Measurements from ENCODE around the gene HACD3.
"Not testable (repeated sequence)": the region's sequence is repeated elsewhere in the genome, so short reads cannot be mapped to it uniquely, and the experiment has no call there.

Gene HACD3

GRCh38 chr15:65549288-65549687 is 19.0 kb downstream of the HACD3 start:
- not testable (repeated sequence) for DNase-seq (ENCODE audit: low read depth)

- no peak for DNase-seq (ENCODE audit: low read depth)
Observed at GRCh38 chr15:65550681-65551098, 20.4 kb downstream of the HACD3 start.

GRCh38 chr15:65551183-65551582 is 20.9 kb downstream of the HACD3 start:
- DNase-seq (ENCODE audit: low read depth): no peak

GRCh38 chr15:65552851-65553250 is 22.6 kb downstream of the HACD3 start:
- not testable (repeated sequence) for DNase-seq (ENCODE audit: low read depth)

DNA sequence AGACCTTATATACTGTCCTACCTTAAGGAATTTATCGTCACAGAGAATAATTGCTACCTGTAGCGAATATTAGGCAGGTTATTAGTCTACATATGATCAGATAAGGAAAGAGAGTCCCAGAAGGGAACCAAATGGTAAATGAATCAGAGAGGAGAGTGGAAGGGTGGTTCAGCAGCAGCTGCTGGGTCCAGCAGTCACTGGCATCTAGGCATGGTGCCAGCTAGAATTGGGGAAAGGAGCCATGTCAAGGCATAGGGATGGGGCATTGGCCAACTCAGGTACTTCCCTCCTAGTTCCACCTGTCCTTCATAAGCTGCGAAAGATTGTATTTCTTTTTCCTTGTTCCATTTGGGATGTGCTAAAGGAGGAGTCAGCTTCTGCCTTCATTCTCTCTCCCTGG is 23.4 kb downstream of the HACD3 start:
- DNase-seq (ENCODE audit: low read depth): no peak

DNA sequence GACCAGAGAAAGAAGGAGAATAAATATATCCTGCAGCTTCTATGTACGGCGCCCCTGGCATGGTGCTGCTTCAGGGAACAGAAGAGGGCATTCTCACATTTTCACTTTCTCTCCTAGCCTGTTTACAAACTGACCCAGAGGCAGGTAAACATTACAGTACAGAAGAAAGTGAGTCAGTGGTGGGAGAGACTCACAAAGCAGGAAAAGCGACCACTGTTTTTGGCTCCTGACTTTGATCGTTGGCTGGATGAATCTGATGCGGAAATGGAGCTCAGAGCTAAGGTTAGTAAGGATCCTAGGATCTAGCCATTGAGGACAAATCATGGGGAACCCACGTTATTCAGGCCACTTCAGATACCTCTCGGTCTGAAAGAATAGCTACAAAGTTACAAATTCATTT is 26.4 kb downstream of the HACD3 start:
- DNase-seq (ENCODE audit: low read depth): no peak

GRCh38 chr15:65558336-65558735 is 28.1 kb downstream of the HACD3 start:
- DNase-seq (ENCODE audit: low read depth): no peak

GRCh38 chr15:65558997-65559760 is 28.9 kb downstream of the HACD3 start:
- no peak for DNase-seq (ENCODE audit: low read depth)

DNA sequence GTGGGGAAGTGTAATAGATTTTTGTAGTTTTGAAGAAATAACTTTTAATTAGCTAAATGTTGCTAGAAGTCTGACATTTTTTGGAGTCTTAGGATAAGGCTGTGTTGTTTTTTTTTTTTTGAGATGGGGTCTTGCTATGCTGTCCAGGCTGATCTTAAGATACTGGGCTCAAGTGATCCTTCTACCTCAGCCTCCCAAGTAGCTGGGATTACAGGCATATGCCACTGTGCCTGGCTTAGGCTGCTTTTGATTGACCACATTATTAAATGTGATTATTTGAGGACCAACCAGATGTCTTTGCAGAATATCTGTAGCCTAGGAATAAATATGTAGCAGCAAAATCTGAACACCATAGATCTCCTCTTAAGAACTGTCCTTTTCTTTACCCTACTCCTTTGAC is 29.7 kb downstream of the HACD3 start:
- no peak for DNase-seq (ENCODE audit: low read depth)

DNA sequence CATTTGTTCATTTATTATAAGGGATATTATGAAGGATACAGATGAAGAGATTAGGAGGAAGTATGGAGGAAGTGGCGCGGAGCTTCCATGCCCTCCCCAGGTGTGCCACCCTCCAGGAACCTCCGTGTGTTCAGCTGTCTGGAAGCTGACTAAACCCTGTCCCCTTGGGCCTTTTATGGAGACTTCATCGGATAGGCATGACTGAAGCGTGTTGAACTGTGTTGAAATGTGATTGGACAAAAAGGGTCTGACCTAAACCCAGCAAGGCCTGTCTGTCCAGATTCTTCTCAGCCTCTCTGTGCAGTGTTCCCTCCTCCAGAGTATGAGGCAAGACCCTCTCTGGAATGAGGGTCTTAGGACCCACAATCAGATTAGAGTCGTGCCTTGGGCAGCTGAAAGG is 31.7 kb downstream of the HACD3 start:
- no peak for DNase-seq (ENCODE audit: low read depth)

DNA sequence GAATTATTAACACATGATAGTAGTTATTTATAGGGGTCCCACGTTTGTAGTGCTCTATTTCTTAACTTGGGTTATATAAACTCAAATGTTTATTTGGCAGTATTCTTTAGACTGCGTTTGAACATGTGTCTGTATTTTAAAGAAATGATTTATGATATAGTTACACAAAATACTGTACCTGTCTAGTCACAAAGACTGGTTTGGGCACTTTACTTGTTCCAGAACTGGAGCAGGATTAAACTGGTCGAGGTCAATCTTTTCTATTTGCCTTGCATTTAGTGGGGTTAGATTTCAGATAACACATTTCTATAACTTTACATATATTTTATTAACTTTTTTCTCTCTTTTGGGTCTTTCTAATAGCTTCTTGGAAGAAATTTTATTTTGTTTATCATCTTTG is 39.5 kb downstream of the HACD3 start:
- no peak for DNase-seq (ENCODE audit: low read depth)

- no peak for DNase-seq (ENCODE audit: low read depth)
Observed at GRCh38 chr15:65571971-65572370, 41.7 kb downstream of the HACD3 start.

DNA sequence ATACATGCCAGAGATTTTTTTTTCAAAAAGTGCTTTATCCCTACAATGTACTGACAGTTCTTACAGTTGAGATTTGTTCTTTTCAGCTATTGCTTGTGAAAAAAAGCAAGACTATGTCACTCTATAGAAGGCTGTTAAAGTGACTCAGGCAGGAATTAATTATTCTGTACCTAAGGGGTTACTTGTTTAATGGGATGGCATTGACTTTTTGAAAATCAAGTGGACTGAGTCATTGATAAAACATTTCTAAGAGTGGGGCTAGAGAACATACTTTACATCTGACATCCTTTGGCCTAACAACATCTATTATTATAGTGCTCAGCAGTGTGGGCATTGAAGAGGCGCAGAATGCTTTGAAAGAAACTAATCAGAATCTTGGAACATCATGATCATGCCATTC is 46.4 kb downstream of the HACD3 start:
- DNase-seq (ENCODE audit: low read depth): no peak

GRCh38 chr15:65577129-65577996 is 47.1 kb downstream of the HACD3 start:
- DNase-seq (ENCODE audit: low read depth): no peak

DNA sequence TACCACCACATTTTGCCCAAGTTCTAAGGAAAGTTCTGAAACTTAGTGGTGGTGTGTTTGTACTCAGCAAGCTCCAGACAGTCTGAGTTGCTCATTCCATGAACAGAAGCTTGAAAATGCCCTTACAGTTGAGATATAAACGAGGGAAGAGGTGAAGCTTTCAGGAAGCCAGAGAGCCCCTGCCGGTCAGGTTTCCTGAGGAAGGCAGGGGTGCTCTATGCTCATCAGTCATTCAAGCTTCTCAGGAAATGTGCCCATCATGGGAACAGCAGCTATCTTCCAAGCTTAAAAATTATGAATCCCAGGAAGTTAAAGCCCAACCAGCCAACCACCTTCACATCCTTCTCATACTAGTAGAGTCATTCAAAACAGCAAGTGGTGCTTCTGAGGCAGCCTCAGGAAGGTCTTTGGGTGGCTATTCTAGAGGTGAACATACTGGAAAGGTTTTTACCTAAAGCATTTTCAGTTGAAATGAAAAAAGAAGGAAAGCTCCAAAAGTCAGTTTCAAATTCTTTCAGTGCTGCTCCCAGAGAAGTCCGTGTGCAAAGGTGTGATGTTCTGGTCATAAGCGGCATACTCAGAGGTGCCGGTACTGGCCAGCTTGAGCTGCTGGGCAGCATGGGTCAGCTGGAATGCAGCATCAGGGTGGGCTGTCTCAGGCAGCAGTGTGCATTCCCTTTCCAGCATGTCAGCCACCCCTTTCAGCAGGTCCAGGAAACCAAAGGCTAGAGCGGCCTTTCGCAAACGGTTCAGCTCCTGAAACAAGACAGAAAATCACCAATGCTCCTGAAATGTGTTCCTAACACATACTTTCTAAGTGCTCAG is 48.9 kb downstream of the HACD3 start:
- no peak for DNase-seq (ENCODE audit: low read depth)

DNA sequence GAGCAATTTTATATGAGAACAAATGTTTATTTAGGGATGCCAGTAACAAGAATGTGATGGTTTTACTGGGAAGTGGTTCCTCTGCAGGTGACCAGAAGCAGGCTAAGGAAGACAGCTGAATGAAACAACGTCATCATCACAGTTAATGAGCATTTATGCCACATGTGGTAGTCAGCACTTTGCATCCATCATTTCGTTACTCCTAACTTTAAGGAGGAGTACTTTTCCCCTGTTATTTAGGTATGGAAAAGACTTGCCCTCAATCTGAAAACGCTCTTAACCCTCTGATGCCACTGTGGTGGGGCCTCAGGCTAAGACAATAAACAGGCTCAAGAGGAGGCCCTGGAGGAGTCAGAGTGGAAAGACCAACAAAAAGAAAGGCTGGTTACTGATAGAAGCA is 49.5 kb downstream of the HACD3 start:
- DNase-seq (ENCODE audit: low read depth): no peak

- no peak for DNase-seq (ENCODE audit: low read depth)
Observed at GRCh38 chr15:65580287-65580686, 50.0 kb downstream of the HACD3 start.

DNA sequence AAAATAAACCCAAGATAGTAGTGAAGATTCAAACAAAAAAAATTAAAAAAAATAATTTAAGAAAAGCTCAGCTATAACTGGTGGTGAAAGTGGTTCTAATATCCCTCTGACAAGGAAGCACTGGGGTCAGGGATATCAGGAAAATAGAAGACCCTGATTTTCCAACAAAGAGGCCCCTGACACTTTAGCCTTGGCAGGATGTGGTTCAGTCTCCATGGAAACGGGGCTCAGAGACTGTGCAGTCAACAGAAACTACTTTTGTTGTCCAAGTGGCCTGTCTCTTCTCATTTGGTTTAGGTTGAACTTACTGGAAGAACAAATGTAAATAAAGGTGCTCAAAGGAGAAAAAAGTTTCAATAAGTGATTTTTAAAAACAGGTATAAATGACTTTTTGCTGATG is 53.4 kb downstream of the HACD3 start:
- peak; percentile 38 for DNase-seq (ENCODE audit: low read depth)

DNA sequence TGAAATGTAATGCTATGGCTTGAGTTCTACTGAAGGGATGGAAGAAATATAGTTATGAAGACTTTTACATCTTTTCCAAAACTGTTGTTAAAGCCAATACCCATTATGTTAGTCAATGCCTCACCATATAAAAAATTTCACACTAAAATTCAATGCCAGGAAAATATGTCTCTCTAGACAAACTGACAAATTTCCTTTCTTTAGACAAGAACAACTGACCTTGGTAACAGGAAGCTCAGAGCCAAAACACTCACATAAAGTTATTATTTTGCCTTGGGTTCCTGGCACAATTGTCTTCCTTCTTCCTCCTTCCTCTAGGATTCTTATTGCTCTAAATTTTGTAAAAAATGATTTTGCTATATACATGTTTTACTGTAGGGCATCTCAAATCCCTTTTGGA is 54.0 kb downstream of the HACD3 start:
- DNase-seq (ENCODE audit: low read depth): no peak

DNA sequence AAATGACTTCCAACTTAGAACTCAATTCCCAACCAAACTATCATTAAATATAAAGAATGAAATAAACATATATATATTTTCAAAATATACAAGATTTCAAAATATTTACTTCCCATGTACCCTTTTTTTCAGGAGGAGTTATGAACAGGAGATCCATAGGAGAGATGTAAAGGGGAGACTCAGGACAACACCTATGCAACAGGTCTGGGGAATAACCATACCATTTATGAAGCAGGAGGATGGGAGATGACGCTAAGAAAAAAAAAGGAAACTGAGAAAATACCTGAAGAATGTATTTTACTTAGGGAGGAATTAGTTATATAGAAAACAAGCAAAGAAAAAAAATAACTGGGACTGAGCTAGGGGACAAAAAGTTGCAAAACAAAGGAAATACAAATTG is 56.8 kb downstream of the HACD3 start:
- no peak for DNase-seq (ENCODE audit: low read depth)

GRCh38 chr15:65595960-65596359 is 65.7 kb downstream of the HACD3 start:
- DNase-seq (ENCODE audit: low read depth): no peak

- no peak for DNase-seq (ENCODE audit: low read depth)
Observed at GRCh38 chr15:65598468-65598867, 68.2 kb downstream of the HACD3 start.

DNA sequence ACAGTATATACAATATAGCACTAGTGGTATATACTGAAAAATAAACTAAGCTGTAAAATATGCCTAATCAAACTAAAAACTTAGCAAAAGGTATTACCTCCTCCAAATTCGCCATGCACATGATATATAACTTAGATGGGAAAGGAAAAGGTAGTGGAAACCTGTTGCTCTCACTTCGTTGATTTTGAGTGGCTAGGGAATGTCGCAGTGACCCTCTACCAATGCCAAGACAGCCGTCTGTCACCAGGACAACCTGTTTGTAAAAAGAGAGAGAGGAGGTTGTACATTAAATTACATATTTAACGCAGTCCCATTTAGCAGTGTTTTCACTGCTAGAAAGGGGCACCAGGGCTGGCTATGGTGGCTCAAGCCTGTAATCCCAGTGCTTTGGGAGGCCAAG is 69.4 kb downstream of the HACD3 start:
- DNase-seq (ENCODE audit: low read depth): no peak
